ENCODE data around the gene CIROP. TPM values are rescaled to one million over a fixed set of nuclear protein-coding genes. Genes with fewer than 3 reads are reported as not detected.
"Not testable (repeated sequence)": the region's sequence is repeated elsewhere in the genome, so short reads cannot be mapped to it uniquely, and the experiment has no call there.

Gene CIROP
- total RNA-seq, 1 experiment from 2014 or later = not detected

- H3K36me3 ChIP-seq (ENCODE audit: control insufficient read depth, insufficient read depth, low read length) = no peaks in the 10 kb centered on the region
- no peak overlapping the region for H3K4me3 ChIP-seq (ENCODE audit: low read depth, low read length)
- H3K27me3 Mint-ChIP-seq (ENCODE audit: insufficient read depth, unreplicated experiment) = no peaks in the 10 kb centered on the region
- POLR2A ChIA-PET = interaction anchor here (0.8 kb wide), 1 partner anchor 16 kb away, joined by 3 read pairs; the partner anchor contains the start of genes ACIN1 and C14orf119
- H3K36me3 Mint-ChIP-seq (ENCODE audit: insufficient read depth, unreplicated experiment) = no peaks in the 10 kb centered on the region
- no peaks in the 10 kb centered on the region for H3K27me3 ChIP-seq (replicated peaks; ENCODE audit: control insufficient read depth, insufficient read depth, low read length)
- H3K4me1 ChIP-seq = no peaks in the 10 kb centered on the region
- no peak overlapping the region for H3K4me3 Mint-ChIP-seq (ENCODE audit: unreplicated experiment)
- intact Hi-C loops (cut with micrococcal nuclease; ENCODE audit: unreplicated experiment) = no loop called here
- no peak overlapping the region for H3K27ac Mint-ChIP-seq (ENCODE audit: unreplicated experiment)
- TF ChIP-seq CTCF (IDR thresholded peaks at IDR 0.05; ENCODE audit: insufficient read depth in 1 of 2, low read depth in 1 of 2, low read length in 1 of 2, severe bottlenecking in 1 of 2, unreplicated experiment in 1 of 2) = no peak
- H3K9me3 Mint-ChIP-seq (ENCODE audit: unreplicated experiment) = no peaks in the 10 kb centered on the region
- no peaks in the 10 kb centered on the region for H3K4me1 Mint-ChIP-seq (ENCODE audit: low read depth, unreplicated experiment)
- no TSS peak for BruUV-seq (replicated peaks)
- DNase-seq = no peak
- H3K9me3 ChIP-seq = no peaks in the 10 kb centered on the region
- CTCF ChIA-PET = interaction anchor here (0.6 to 3.0 kb wide), 4 partner anchors 9 to 145 kb away, joined by 4 to 24 read pairs (median 7); no protein-coding TSS in a partner anchor
Measured at GRCh38 chr14:23110579-23111365, 6.0 kb upstream of the CIROP start.

GRCh38 chr14:23109769-23110168 lies 5.0 kb upstream of the CIROP start:
- H3K4me3 ChIP-seq (ENCODE audit: low read depth, low read length) = no peak overlapping the region
- no peak for DNase-seq
- Mint-ChIP-seq H3K27me3 (ENCODE audit: insufficient read depth, unreplicated experiment) (no peaks in the 10 kb centered on the region), H3K27ac (ENCODE audit: unreplicated experiment) (no peak overlapping the region), H3K36me3 (ENCODE audit: insufficient read depth, unreplicated experiment) (no peaks in the 10 kb centered on the region), H3K9me3 (ENCODE audit: unreplicated experiment) (no peaks in the 10 kb centered on the region), H3K4me1 (ENCODE audit: low read depth, unreplicated experiment) (peaks cover under 1% of the 10 kb centered on the region), H3K4me3 (ENCODE audit: unreplicated experiment) (no peak overlapping the region)
- no peaks in the 10 kb centered on the region for H3K9me3 ChIP-seq
- no peak for TF ChIP-seq CTCF (IDR thresholded peaks at IDR 0.05; ENCODE audit: insufficient read depth in 1 of 2, low read depth in 1 of 2, low read length in 1 of 2, severe bottlenecking in 1 of 2, unreplicated experiment in 1 of 2)
- ChIA-PET POLR2A (interaction anchor here (0.8 to 1.2 kb wide), 2 partner anchors 15 to 38 kb away, joined by 3 read pairs; partner anchors contain the start of genes ACIN1 and C14orf119), CTCF (interaction anchor here (1.2 to 2.2 kb wide), 5 partner anchors 11 to 123 kb away, joined by 4 to 35 read pairs (median 6); no protein-coding TSS in a partner anchor)
- intact Hi-C loops (cut with micrococcal nuclease; ENCODE audit: unreplicated experiment) = loop anchor here (1.0 to 2.0 kb wide), 4 partner anchors 33 to 115 kb away; no protein-coding TSS in a partner anchor
- no peaks in the 10 kb centered on the region for H3K36me3 ChIP-seq (ENCODE audit: control insufficient read depth, insufficient read depth, low read length)
- no peaks in the 10 kb centered on the region for H3K27me3 ChIP-seq (replicated peaks; ENCODE audit: control insufficient read depth, insufficient read depth, low read length)
- no TSS peak for BruUV-seq (replicated peaks)
- no peaks in the 10 kb centered on the region for H3K4me1 ChIP-seq

- DNase-seq; H3K27ac Mint-ChIP-seq (ENCODE audit: unreplicated experiment); H3K4me3 Mint-ChIP-seq (ENCODE audit: unreplicated experiment); H3K4me1 ChIP-seq; H3K9me3 Mint-ChIP-seq (ENCODE audit: unreplicated experiment); H3K27me3 Mint-ChIP-seq (ENCODE audit: insufficient read depth, unreplicated experiment); BruUV-seq (replicated peaks); H3K36me3 ChIP-seq (ENCODE audit: control insufficient read depth, insufficient read depth, low read length); H3K4me3 ChIP-seq (ENCODE audit: low read depth, low read length); H3K36me3 Mint-ChIP-seq (ENCODE audit: insufficient read depth, unreplicated experiment); H3K27me3 ChIP-seq (replicated peaks; ENCODE audit: control insufficient read depth, insufficient read depth, low read length); H3K9me3 ChIP-seq: not testable (repeated sequence)
- CTCF ChIA-PET = interaction anchor here (1.7 to 2.2 kb wide), 3 partner anchors 31 to 40 kb away, joined by 6 to 35 read pairs (median 17); no protein-coding TSS in a partner anchor
- intact Hi-C loops (cut with micrococcal nuclease; ENCODE audit: unreplicated experiment) = loop anchor here (2.0 kb wide), 2 partner anchors 31 to 113 kb away; no protein-coding TSS in a partner anchor
- H3K4me1 Mint-ChIP-seq (ENCODE audit: low read depth, unreplicated experiment) = peaks cover 15% of the 10 kb centered on the region
- POLR2A ChIA-PET = interaction anchor here (1.0 kb wide), 1 partner anchor 37 kb away, joined by 3 read pairs; no protein-coding TSS in a partner anchor
Measured at GRCh38 chr14:23108169-23108568, 3.4 kb upstream of the CIROP start.

- H3K4me3 ChIP-seq (ENCODE audit: low read depth, low read length); H3K27ac Mint-ChIP-seq (ENCODE audit: unreplicated experiment); DNase-seq; H3K36me3 ChIP-seq (ENCODE audit: control insufficient read depth, insufficient read depth, low read length); H3K27me3 ChIP-seq (replicated peaks; ENCODE audit: control insufficient read depth, insufficient read depth, low read length); H3K36me3 Mint-ChIP-seq (ENCODE audit: insufficient read depth, unreplicated experiment); BruUV-seq (replicated peaks); H3K9me3 Mint-ChIP-seq (ENCODE audit: unreplicated experiment); H3K27me3 Mint-ChIP-seq (ENCODE audit: insufficient read depth, unreplicated experiment); H3K4me1 ChIP-seq; H3K9me3 ChIP-seq; H3K4me3 Mint-ChIP-seq (ENCODE audit: unreplicated experiment); POLR2A ChIA-PET: not testable (repeated sequence)
- peaks cover 15% of the 10 kb centered on the region for H3K4me1 Mint-ChIP-seq (ENCODE audit: low read depth, unreplicated experiment)
- CTCF ChIA-PET = interaction anchor here (2.2 kb wide), 1 partner anchor 37 kb away, joined by 17 read pairs; no protein-coding TSS in a partner anchor
- intact Hi-C loops (cut with micrococcal nuclease; ENCODE audit: unreplicated experiment) = loop anchor here (2.0 kb wide), 2 partner anchors 31 to 113 kb away; no protein-coding TSS in a partner anchor
Measured at GRCh38 chr14:23107620-23108019, 2.8 kb upstream of the CIROP start.
